ENCODE results near the gene ANO3.

ANO3 gene

GRCh38 chr11:26649884-26650283, 318.0 kb downstream of the ANO3 start:
- DNase-seq = no peak

DNA sequence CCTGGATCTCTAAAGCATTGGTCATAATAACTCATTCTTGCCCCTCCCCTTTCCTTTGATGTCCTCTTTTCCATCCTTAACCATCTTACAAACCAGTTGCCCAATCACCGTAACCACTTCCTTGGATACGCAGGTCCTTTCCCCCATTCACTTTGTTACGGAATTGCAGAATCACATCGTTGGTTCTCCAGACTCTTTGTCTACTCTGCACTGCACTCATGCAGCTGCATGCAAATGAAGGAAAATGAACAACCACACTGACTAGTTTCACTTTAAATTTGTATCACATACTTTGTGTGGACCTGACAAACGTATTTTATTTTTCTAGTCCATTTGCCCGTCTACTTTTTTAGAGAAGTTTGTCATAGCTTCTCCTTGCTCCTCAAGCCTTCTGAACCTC, 320.0 kb downstream of the ANO3 start:
- DNase-seq = no peak

GRCh38 chr11:26655287-26655686, 323.4 kb downstream of the ANO3 start:
- no peak for DNase-seq

- no peak for DNase-seq
Measured at GRCh38 chr11:26662916-26663315, 331.0 kb downstream of the ANO3 start.

GRCh38 chr11:26665036-26665435, 333.1 kb downstream of the ANO3 start:
- DNase-seq = no peak

- no peak for DNase-seq
Measured at GRCh38 chr11:26665946-26666345, 334.0 kb downstream of the ANO3 start.

GRCh38 chr11:26675233-26675928, 343.5 kb downstream of the ANO3 start:
- no peak for DNase-seq

DNA sequence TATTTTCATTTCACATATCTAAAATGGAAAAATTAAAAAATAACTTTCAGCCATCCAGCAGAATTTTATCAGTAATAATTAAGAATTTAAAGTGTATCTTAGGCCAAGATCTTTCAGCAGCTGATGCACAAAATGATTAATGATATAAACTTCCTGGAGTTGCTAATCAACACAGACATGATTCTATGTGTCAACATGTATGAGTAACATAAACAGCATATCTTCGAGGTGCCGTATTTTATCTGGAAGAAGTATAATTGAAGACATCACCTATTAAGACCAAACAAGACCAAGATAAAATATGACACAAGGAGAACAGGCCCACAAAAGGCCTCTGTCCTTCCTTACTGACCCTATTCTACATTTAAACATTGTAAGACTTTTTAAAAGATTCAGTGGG, 344.7 kb downstream of the ANO3 start:
- no peak for DNase-seq

DNA sequence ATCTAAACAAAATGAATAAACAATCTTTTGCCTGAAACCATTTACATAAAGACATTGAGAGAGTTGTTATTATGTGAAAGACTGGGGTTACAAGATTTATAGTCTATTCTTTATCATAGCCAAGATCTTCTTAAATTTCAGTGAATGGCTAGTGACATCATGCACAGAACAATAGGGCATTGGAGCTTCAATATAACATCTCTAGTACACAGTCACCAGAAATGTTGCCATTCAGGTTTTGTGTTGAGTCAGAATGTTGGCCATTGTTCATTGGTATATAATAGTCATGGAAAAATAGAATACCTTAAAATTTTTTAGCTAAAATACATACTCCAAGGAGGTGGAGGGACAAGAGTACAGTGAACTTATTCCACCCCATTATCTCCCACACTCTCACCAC, 345.6 kb downstream of the ANO3 start:
- DNase-seq = no peak

GRCh38 chr11:26687351-26687750, 355.4 kb downstream of the ANO3 start:
- no peak for DNase-seq

DNA sequence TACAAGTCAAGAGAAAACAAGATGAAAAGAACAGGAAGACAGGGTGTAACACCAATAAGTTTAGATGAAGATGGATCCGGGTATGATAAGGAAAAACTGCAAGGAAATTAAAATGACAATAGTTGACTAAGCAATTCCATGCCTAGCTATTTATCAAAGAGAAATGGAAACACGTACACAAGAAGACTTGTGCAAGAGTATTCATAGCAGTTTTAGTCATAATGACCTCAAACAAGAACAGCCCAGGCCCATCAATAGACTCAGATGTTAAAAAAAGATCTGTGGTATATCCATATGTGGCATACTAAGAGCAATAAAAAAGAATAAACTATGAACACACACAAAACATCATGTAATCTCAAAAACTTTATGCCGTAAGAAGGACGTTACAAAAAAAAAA, 356.8 kb downstream of the ANO3 start:
- DNase-seq = no peak

DNA sequence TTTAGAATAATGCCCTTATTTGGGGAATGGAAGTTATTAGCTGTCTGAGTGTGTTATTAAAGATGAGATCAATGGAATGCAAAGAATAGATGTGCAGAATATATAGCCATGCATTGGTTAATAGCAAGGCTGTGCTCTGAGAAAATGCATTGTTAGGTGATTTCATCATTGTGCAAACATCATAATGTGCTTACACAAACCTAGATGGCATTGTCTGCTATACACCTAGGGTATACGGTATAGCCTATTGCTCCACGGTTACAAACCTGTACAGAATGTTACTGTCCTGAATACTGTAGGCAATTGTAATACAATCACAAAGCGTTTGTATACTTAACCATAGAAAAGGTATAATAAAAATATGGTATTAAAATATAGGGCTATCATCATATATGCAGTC, 364.4 kb downstream of the ANO3 start:
- DNase-seq = no peak

DNA sequence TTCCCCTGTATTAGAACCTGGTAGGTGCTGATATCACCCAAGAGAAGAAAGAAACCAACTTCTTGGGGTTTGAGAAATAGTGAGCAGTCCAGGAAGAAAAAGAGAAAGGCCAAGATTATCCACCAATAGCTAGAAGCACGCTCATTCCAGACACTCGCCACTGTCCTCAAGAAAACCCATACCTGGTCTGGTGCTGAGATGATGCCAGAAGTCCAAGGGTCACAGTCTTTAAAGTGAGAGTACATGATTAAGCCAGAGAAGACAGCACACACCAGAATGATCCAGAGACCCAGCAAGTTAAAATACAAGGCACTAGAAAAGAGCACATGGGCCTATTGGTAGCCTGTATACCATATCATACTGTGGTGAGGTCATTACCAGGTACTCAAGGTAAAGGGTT, 366.3 kb downstream of the ANO3 start:
- no peak for DNase-seq

GRCh38 chr11:26700574-26701235, 368.8 kb downstream of the ANO3 start:
- no peak for DNase-seq

DNA sequence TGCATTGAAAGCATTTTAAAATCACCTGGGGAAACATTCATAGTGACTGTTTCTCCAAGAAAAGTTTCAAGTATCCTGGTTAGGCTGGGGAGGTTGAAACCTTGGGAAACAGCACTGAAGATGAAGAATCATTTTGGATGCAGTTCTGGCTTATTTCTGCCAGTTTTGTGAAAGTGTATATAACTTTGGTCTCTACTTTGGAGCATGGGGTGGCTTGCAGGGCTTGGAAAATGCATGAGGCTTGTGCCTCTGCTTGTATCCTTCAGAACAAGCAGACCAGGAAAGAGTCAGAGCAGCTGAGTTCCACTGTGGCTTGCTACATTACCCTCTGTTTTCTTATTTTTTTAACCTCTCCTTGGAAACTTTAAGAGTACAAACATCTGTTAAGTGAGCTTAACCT, 370.5 kb downstream of the ANO3 start:
- DNase-seq = no peak

DNA sequence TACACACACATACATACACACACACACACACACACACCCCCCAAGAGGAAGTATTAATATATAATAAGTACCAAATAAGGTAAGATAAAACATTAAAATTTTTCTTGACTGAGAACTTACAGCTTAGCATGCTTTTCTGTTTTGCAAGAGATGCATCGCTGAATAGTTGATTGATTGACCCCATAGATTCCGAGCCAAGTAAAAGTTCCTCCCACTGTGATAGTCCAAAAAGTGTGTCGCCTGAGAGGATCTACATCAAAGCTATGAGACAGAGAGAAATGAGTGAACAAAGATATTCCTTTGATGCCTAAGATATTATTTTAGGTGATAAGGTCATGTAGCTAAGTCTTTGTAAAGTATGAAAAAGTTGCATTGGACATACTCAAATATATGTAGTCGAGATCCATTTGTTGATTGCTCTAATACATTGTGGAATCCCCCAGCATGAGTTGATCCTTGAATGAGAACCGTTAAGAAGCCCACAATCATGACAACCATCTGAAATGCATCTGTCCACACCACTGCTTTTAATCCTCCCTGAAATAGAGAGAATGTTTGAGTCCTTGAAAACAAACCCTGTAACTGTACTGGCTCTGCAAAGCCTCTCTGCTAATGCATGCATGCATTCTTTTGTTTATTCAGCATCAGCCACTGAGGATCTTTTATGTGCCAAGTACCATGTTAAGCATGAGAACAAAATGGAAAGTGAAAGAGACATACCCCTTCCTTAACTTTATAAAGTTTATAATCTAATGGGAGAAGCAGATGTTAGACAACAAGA, 371.7 kb downstream of the ANO3 start:
- DNase-seq = no peak

DNA sequence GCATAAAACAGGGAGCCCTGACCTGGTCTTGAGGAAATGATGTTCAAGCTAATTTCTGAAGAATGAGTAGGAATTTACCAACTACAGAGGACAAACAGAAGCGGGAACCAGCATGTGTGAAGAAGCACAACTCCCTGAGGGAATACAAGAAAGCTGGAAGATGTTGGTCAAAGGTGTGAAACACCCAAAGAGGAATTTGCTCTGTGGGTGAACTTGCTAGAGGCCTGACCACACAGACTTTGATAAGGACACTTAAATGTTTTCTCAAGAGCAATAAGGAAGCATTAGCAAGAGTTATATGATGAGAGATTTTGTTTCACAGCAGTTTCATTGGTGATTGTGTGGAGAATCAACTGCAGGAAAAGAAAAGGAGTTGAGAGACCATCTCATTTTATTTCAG, 372.3 kb downstream of the ANO3 start:
- no peak for DNase-seq

GRCh38 chr11:26706181-26706580, 374.3 kb downstream of the ANO3 start:
- no peak for DNase-seq

DNA sequence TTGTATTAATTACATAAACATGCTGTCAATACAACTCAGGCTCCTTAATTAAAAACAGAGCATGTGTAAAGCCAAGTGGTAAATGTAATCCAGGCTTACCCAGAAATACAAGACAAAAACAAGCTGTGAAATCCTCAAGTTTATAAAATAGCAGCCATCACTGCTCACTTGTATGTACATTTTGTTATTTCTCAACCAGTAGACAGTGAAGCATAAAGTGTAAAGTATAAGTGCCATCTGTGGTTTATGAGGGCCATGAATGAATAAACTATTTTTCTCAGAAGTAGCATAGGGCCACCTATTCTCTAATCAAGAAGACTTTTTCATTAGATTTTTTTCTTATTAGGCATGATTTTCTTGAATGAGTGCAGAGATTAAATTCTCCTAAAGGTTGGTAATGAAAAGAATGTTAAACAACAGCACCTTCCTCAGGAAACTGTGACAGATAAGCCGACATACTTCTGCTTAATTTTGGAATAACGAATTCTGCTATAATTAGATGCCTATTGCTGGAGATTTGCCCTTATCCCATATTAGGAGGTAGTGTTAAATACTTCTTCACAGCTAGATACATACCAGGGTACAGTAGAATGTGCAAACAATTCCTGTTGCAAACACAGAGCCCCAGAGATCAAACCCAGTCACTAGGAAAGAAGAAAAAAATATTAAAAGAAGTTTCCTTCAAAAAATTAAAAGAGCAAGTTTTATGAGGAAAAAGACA, 377.0 kb downstream of the ANO3 start:
- DNase-seq = no peak

DNA sequence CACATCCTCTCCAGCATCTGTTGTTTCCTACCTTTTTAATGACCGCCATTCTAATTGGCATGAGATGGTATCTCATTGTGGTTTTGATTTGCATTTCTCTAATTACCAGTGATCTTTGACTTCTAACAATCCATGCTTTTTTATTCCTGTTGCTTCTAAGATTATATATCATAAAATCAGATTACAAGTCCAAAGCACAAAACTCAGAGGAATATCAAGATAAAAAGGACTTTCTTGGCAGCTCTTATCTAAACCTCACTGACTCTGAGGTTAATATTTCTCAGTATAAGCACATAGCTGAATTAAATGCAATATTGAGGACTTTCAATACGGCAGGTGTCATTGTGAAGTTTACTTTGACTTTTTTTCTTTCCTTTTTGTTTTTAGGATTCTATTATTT, 378.6 kb downstream of the ANO3 start:
- DNase-seq = no peak

GRCh38 chr11:26712497-26712896, 380.6 kb downstream of the ANO3 start:
- no peak for DNase-seq
